ENCODE results near the gene MROH7.

GRCh38 chr1:54597455-54598030, 44.0 kb upstream of the MROH7 start:
- TF ChIP-seq POLR2AphosphoS5 (IDR thresholded peaks at IDR 0.05) (no peak), CTCF (IDR thresholded peaks at IDR 0.05) (no peak), EP300 (IDR thresholded peaks at IDR 0.05) (no peak)
